H9 (cell line): ENCODE measurements around the gene MGAT4A. TPM values are rescaled to one million over a fixed set of nuclear protein-coding genes. Genes with fewer than 3 reads are reported as not detected.
"Not testable (repeated sequence)": the region's sequence is repeated elsewhere in the genome, so short reads cannot be mapped to it uniquely, and the experiment has no call there.

ENCODE experiments used
- DNase-seq: peaks from one replicate; pipeline ENCODE4 v3.0.0-alpha.2; 2017
- H2AFZ ChIP-seq: one replicate; pipeline ENCODE4 v1.6.1; 2013; ENCODE audit warnings: mild to moderate bottlenecking, low read length, control low read depth, moderate library complexity
- H2AK5ac ChIP-seq: 2 replicates; pipeline ENCODE4 v1.6.1; 2013; ENCODE audit warnings: low read length, control low read depth, mixed read lengths; ENCODE audit not compliant: insufficient read length
- H2BK120ac ChIP-seq: one replicate; pipeline ENCODE4 v1.6.1; 2013; ENCODE audit warnings: low read depth, mild to moderate bottlenecking, low read length, control low read depth, inconsistent platforms; ENCODE audit not compliant: poor library complexity, severe bottlenecking
- H2BK12ac ChIP-seq: 2 replicates; pipeline ENCODE4 v1.6.1; 2013; ENCODE audit warnings: low read length, control low read depth, mixed read lengths, low read depth; ENCODE audit not compliant: insufficient read length
- H2BK15ac ChIP-seq: 2 replicates; pipeline ENCODE4 v1.6.1; 2013; ENCODE audit warnings: low read depth, low read length, control low read depth
- H2BK20ac ChIP-seq: one replicate; pipeline ENCODE4 v1.6.1; 2013; ENCODE audit warnings: low read depth, mild to moderate bottlenecking, low read length, control low read depth, inconsistent platforms; ENCODE audit not compliant: poor library complexity, severe bottlenecking
- H2BK5ac ChIP-seq: 2 replicates; pipeline ENCODE4 v1.6.1; 2013; ENCODE audit warnings: low read length, control low read depth, mixed read lengths; ENCODE audit not compliant: insufficient read length
- H3K14ac ChIP-seq: 2 replicates; pipeline ENCODE4 v1.6.1; 2013; ENCODE audit warnings: low read length, control low read depth; ENCODE audit not compliant: insufficient read depth
- H3K18ac ChIP-seq: 2 replicates; pipeline ENCODE4 v1.6.1; 2013; ENCODE audit warnings: low read depth, mild to moderate bottlenecking, mixed read lengths, low read length, control low read depth; ENCODE audit not compliant: insufficient read length
- H3K23ac ChIP-seq: 2 replicates; pipeline ENCODE4 v1.6.1; 2013; ENCODE audit warnings: low read length, control low read depth, mixed read lengths, low read depth; ENCODE audit not compliant: insufficient read length
- H3K23me2 ChIP-seq: 2 replicates; pipeline ENCODE4 v1.6.1; 2013; ENCODE audit warnings: low read depth, mild to moderate bottlenecking, mixed read lengths, low read length, control low read depth; ENCODE audit not compliant: insufficient read length, poor library complexity, severe bottlenecking
- H3K27ac ChIP-seq: 2 replicates; pipeline ENCODE4 v1.5.1; 2013; ENCODE audit warnings: low read length, control low read depth, mixed read lengths, low read depth; ENCODE audit not compliant: insufficient read length
- H3K27me3 ChIP-seq: 2 replicates; pipeline ENCODE4 v1.6.1; 2013; ENCODE audit warnings: low read length, control low read depth, inconsistent platforms; ENCODE audit not compliant: insufficient read depth
- H3K4ac ChIP-seq: 2 replicates; pipeline ENCODE4 v1.6.1; 2013; ENCODE audit warnings: low read depth, mild to moderate bottlenecking, control low read depth, inconsistent platforms, low read length, moderate library complexity
- H3K4me1 ChIP-seq: 2 replicates; pipeline ENCODE4 v1.6.1; 2013; ENCODE audit warnings: low read length, control low read depth, inconsistent platforms; ENCODE audit not compliant: insufficient read depth
- H3K4me2 ChIP-seq: 2 replicates; pipeline ENCODE4 v1.6.1; 2013; ENCODE audit warnings: low read length, control low read depth, mixed read lengths; ENCODE audit not compliant: insufficient read length, insufficient read depth
- H3K56ac ChIP-seq: 2 replicates; pipeline ENCODE4 v1.6.1; 2013; ENCODE audit warnings: low read depth, mild to moderate bottlenecking, mixed read lengths, low read length, control low read depth; ENCODE audit not compliant: insufficient read length
- H3K79me1 ChIP-seq: 2 replicates; pipeline ENCODE4 v1.6.1; 2013; ENCODE audit warnings: low read depth, mild to moderate bottlenecking, moderate library complexity, low read length, control low read depth, inconsistent platforms; ENCODE audit not compliant: insufficient read depth, poor library complexity, severe bottlenecking
- H3K79me2 ChIP-seq: 2 replicates; pipeline ENCODE4 v1.6.1; 2013; ENCODE audit warnings: low read length, control low read depth, inconsistent platforms; ENCODE audit not compliant: insufficient read depth
- H3K9ac ChIP-seq: 2 replicates; pipeline ENCODE4 v1.6.1; 2013; ENCODE audit warnings: low read length, control low read depth, mixed read lengths; ENCODE audit not compliant: insufficient read length; ENCODE audit errors: extremely low read depth
- H3K9me3 ChIP-seq: one replicate; pipeline ENCODE4 v1.6.1; 2013; ENCODE audit warnings: low read depth, low read length, inconsistent platforms; ENCODE audit not compliant: control insufficient read depth
- H3T11ph ChIP-seq: one replicate; pipeline ENCODE4 v1.6.1; 2013; ENCODE audit warnings: mild to moderate bottlenecking, low read length, control low read depth, inconsistent platforms
- H4K20me1 ChIP-seq: one replicate; pipeline ENCODE4 v1.6.1; 2013; ENCODE audit not compliant: control insufficient read depth, insufficient read length, insufficient read depth
- H4K5ac ChIP-seq: 2 replicates; pipeline ENCODE4 v1.6.1; 2013; ENCODE audit warnings: low read depth, mild to moderate bottlenecking, mixed read lengths, low read length, control low read depth; ENCODE audit not compliant: insufficient read length
- H4K8ac ChIP-seq: replicated peaks from 2 replicates; pipeline ENCODE4 v1.6.1; 2013; ENCODE audit warnings: low read length, control low read depth, mixed read lengths, low read depth; ENCODE audit not compliant: insufficient read length
- H4K91ac ChIP-seq: 2 replicates; pipeline ENCODE4 v1.6.1; 2013; ENCODE audit warnings: low read depth, mild to moderate bottlenecking, moderate library complexity, mixed read lengths, low read length, control low read depth; ENCODE audit not compliant: insufficient read length
- H3K27ac Mint-ChIP-seq, 3 experiments: 2 replicates in 2 of 3; 3 replicates in 1 of 3; pipeline ENCODE4 v1.8.0; 2020 to 2021; ENCODE audit warnings: mixed read lengths in 3 of 3, mild to moderate bottlenecking in 1 of 3, moderate library complexity in 1 of 3
- H3K27me3 Mint-ChIP-seq: 2 replicates; pipeline ENCODE4 v1.8.0; 2021; ENCODE audit warnings: low read depth, mild to moderate bottlenecking, moderate library complexity, mixed read lengths
- H3K36me3 Mint-ChIP-seq, 3 experiments: 2 replicates in 2 of 3; 3 replicates in 1 of 3; pipeline ENCODE4 v1.8.0; 2020 to 2021; ENCODE audit warnings: low read depth in 3 of 3, mixed read lengths in 3 of 3; ENCODE audit not compliant: insufficient read depth in 1 of 3
- H3K4me1 Mint-ChIP-seq, 2 experiments: 2 replicates each; pipeline ENCODE4 v1.8.0; 2020; ENCODE audit warnings: mixed read lengths in 2 of 2
- H3K4me3 Mint-ChIP-seq, 2 experiments: 2 replicates in 1 of 2; 3 replicates in 1 of 2; pipeline ENCODE4 v1.8.0; 2020 to 2021; ENCODE audit warnings: mild to moderate bottlenecking in 2 of 2, mixed read lengths in 2 of 2, moderate library complexity in 1 of 2
- H3K9me3 Mint-ChIP-seq, 2 experiments: 2 replicates in 1 of 2; 3 replicates in 1 of 2; pipeline ENCODE4 v1.8.0; 2020; ENCODE audit warnings: mild to moderate bottlenecking in 2 of 2, mixed read lengths in 2 of 2, moderate library complexity in 1 of 2
- WGBS: extraction: QIAGEN DNeasy Blood & Tissue Kit; methylation state at CpG from one replicate; pipeline ENCODE4 v1.1.7; 2013; ENCODE audit warnings: missing lambda C conversion rate, low lambda C conversion rate, mixed read lengths; ENCODE audit not compliant: insufficient read length; ENCODE audit errors: extremely low coverage; 5-methylcytosine and 5-hydroxymethylcytosine counted together
- total RNA-seq: library from RNA; stranded (reverse); gene quantifications from 2 replicates; pipeline ENCODE4 v1.2.1, GENCODE V29; 2021
- TF ChIP-seq, protein P1 (sequence below): fragments of 200-600 bp; sonication (generic); conservative IDR thresholded peaks from 3 replicates; pipeline ENCODE4 v1.8.0; 2021; ENCODE audit warnings: antibody characterized with exemption, mild to moderate bottlenecking

MGAT4A gene
- total RNA-seq, 1 experiment from 2014 or later, result 3.5 TPM

DNA sequence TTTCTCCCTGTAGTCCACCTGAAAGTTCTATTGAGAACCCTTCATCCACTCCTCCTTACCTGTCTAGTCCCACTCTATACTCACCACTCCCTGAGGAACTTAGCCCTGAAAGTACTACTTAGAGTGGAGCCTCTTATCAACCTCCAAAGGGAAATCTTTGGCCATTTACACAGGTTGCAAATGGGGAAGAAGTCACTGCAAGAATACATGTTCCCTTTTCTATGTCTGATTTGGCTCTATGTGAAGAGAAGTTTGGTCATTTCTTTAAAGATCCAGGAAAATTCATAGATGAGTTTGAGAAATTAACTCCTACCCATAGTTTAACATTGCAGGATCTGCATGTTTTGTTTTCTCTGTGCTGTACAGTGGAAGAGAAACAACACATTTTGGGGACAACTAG is 22.9 kb upstream of the MGAT4A start:
- Histone ChIP-seq H2BK20ac (no peak overlapping the region), H3K56ac (no peak overlapping the region), H3K4me1 (no peaks in the 10 kb centered on the region), H3K79me2 (no peaks in the 10 kb centered on the region), H3K4ac (no peak overlapping the region), H2BK120ac (no peak overlapping the region), H3K27me3 (no peaks in the 10 kb centered on the region; the same call in 1 of the 2 replicates), H2AK5ac (no peak overlapping the region), H3K27ac (no peak overlapping the region), H4K91ac (no peak overlapping the region), H2AFZ (no peak overlapping the region), H3K23ac (no peak overlapping the region), H3K4me2 (no peak overlapping the region), H3T11ph (no peak overlapping the region), H3K79me1 (no peaks in the 10 kb centered on the region), H3K18ac (no peak overlapping the region), H4K5ac (no peak overlapping the region), H3K23me2 (no peaks in the 10 kb centered on the region), H3K9me3 (no peaks in the 10 kb centered on the region), H2BK15ac (no peak overlapping the region), H2BK5ac (no peak overlapping the region), H4K20me1 (no peaks in the 10 kb centered on the region), H3K9ac (no peak overlapping the region), H3K14ac (no peak overlapping the region), H2BK12ac (no peak overlapping the region), H4K8ac (no peak overlapping the region)
- DNase-seq, result no peak
- Mint-ChIP-seq H3K27me3 (peaks cover 10% of the 10 kb centered on the region), H3K36me3 (no peaks in the 10 kb centered on the region), H3K9me3 (peaks cover 2 to 3% of the 10 kb centered on the region in 2 experiments; a peak in 2 of 5 replicates), H3K4me1 (peaks cover 0 to under 1% of the 10 kb centered on the region in 2 experiments; a peak in 2 of 4 replicates), H3K27ac (no peak overlapping the region), H3K4me3 (no peak overlapping the region)
- TF ChIP-seq, protein P1, sequence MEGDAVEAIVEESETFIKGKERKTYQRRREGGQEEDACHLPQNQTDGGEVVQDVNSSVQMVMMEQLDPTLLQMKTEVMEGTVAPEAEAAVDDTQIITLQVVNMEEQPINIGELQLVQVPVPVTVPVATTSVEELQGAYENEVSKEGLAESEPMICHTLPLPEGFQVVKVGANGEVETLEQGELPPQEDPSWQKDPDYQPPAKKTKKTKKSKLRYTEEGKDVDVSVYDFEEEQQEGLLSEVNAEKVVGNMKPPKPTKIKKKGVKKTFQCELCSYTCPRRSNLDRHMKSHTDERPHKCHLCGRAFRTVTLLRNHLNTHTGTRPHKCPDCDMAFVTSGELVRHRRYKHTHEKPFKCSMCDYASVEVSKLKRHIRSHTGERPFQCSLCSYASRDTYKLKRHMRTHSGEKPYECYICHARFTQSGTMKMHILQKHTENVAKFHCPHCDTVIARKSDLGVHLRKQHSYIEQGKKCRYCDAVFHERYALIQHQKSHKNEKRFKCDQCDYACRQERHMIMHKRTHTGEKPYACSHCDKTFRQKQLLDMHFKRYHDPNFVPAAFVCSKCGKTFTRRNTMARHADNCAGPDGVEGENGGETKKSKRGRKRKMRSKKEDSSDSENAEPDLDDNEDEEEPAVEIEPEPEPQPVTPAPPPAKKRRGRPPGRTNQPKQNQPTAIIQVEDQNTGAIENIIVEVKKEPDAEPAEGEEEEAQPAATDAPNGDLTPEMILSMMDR, result no peak

DNA sequence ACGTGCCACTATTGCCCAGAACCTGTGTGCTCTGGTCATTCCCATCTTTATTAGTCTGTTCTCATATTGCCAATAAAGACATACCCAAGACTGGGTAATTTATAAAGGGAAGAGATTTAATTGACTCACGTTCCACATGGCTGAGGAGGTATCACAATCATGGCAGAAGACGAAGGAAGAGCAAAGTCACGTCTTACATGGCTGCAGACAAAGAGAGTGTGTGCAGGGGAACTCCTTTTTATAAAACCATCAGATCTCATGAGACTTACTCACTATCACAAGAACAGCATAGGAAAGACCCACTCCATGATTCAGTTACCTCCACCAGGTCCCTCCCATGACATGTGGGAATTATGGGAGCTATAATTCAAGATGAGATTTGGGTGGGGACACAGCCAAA is 21.8 kb upstream of the MGAT4A start:
- H3K4me1 Mint-ChIP-seq, H3K27me3 ChIP-seq, H3T11ph ChIP-seq, H3K79me2 ChIP-seq, H3K4me1 ChIP-seq, H2BK120ac ChIP-seq, H3K14ac ChIP-seq, H3K9me3 ChIP-seq, H3K4me3 Mint-ChIP-seq, H3K23me2 ChIP-seq, H3K4me2 ChIP-seq, H3K23ac ChIP-seq, H3K27me3 Mint-ChIP-seq, H3K27ac ChIP-seq, H3K9ac ChIP-seq, H4K8ac ChIP-seq, H3K27ac Mint-ChIP-seq, H4K5ac ChIP-seq, H2AK5ac ChIP-seq, H3K4ac ChIP-seq, H3K9me3 Mint-ChIP-seq, H4K20me1 ChIP-seq, H4K91ac ChIP-seq, H2BK20ac ChIP-seq, H2BK15ac ChIP-seq, H3K56ac ChIP-seq, H2BK12ac ChIP-seq, DNase-seq, H2BK5ac ChIP-seq, H3K79me1 ChIP-seq, H3K36me3 Mint-ChIP-seq, H3K18ac ChIP-seq, H2AFZ ChIP-seq: not testable (repeated sequence)
- whole genome bisulfite sequencing, result no CpG with 5 or more reads among the region's 4 CpGs
